Endothelial cell of umbilical vein (primary cell): ENCODE results near the gene ULK1. TPM values are rescaled to one million over a fixed set of nuclear protein-coding genes. Genes with fewer than 3 reads are reported as not detected.

ENCODE experiments used
- BruUV-seq: library from RNA; stranded (reverse); fragments of 400-500 nt; replicated peaks from 2 replicates; lab custom pipeline; 2021; lab: Mats Ljungman, UMichigan
- CTCF ChIA-PET: fragments of 300-600, 350-600 bp; sonication (Branson Sonifier 250); formaldehyde crosslinking; loops from one replicate; lab custom pipeline; 2021; ENCODE audit warnings: antibody characterized with exemption, inconsistent platforms; lab: Charles Lee
- POLR2A ChIA-PET: fragments of 300-600, 350-600 bp; sonication (Branson Sonifier 250); formaldehyde crosslinking; loops from one replicate; lab custom pipeline; 2021; ENCODE audit warnings: antibody characterized with exemption, inconsistent platforms; lab: Charles Lee
- DNase-seq: peaks from one replicate; pipeline ENCODE4 v3.0.0-alpha.2; 2011; ENCODE audit warnings: low read depth, low spot score
- FAIRE-seq: peaks from 2 replicates; lab custom pipeline; 2011; peaks lifted over from hg19 to GRCh38; lab: Jason Lieb, UNC
- H2AFZ ChIP-seq: 2 replicates; pipeline ENCODE4 v1.6.0; 2012; ENCODE audit warnings: low read depth, low read length, control low read depth, inconsistent platforms
- H3K27ac ChIP-seq: 2 replicates; pipeline ENCODE4 v1.5.1; 2011; ENCODE audit warnings: low read depth, mild to moderate bottlenecking, control low read depth, low read length, moderate library complexity; ENCODE audit not compliant: insufficient read depth
- H3K27me3 ChIP-seq, 2 experiments: 2 replicates each; pipeline versions ENCODE4 v1.6.0 to v1.6.1; 2011; ENCODE audit warnings: low read length in 2 of 2, mixed read lengths in 1 of 2; ENCODE audit not compliant: control insufficient read depth in 2 of 2, insufficient read depth in 2 of 2
- H3K36me3 ChIP-seq, 2 experiments: 2 replicates in 1 of 2; 3 replicates in 1 of 2; pipeline ENCODE4 v1.5.1; 2011; ENCODE audit warnings: low read length in 2 of 2, mild to moderate bottlenecking in 1 of 2, moderate library complexity in 1 of 2; ENCODE audit not compliant: control insufficient read depth in 2 of 2, insufficient read depth in 2 of 2; ENCODE audit errors: extremely low read depth in 1 of 2
- H3K4me1 ChIP-seq: 3 replicates; pipeline ENCODE4 v1.5.1; 2011; ENCODE audit warnings: mild to moderate bottlenecking, low read length; ENCODE audit not compliant: control insufficient read depth, insufficient read depth; ENCODE audit errors: extremely low read depth
- H3K4me2 ChIP-seq: 2 replicates; pipeline ENCODE4 v1.6.1; 2011; ENCODE audit warnings: low read length, control low read depth, mixed read lengths; ENCODE audit not compliant: insufficient read depth
- H3K4me3 ChIP-seq, 3 experiments: fragments of 200-600 bp in 1 of 3; sonication (generic), shearing (Covaris generic) in 1 of 3; replicated peaks in 1 of 3; 2 replicates each; pipeline ENCODE4 v1.5.1; 2011 to 2016; ENCODE audit warnings: control low read depth in 3 of 3, low read length in 3 of 3, mild to moderate bottlenecking in 2 of 3, inconsistent platforms in 1 of 3, low read depth in 1 of 3, moderate library complexity in 1 of 3; ENCODE audit not compliant: insufficient read depth in 1 of 3
- H3K79me2 ChIP-seq: 2 replicates; pipeline ENCODE4 v1.6.0; 2012; ENCODE audit warnings: low read length, inconsistent platforms; ENCODE audit not compliant: control insufficient read depth, insufficient read depth
- H3K9ac ChIP-seq: replicated peaks from 2 replicates; pipeline ENCODE3; 2011; ENCODE audit warnings: low read length, control low read depth; ENCODE audit not compliant: insufficient read depth; ENCODE audit errors: extremely low read depth
- H3K9me1 ChIP-seq: replicated peaks from 3 replicates; pipeline ENCODE4 v1.6.0; 2011; ENCODE audit warnings: mild to moderate bottlenecking, low read length; ENCODE audit not compliant: control insufficient read depth, insufficient read depth; ENCODE audit errors: extremely low read depth
- H3K9me3 ChIP-seq: replicated peaks from 2 replicates; pipeline ENCODE4 v1.5.1; 2012; ENCODE audit warnings: low read length, inconsistent platforms; ENCODE audit not compliant: control insufficient read depth, insufficient read depth
- H4K20me1 ChIP-seq: replicated peaks from 2 replicates; pipeline ENCODE3; 2011; ENCODE audit warnings: mild to moderate bottlenecking, low read length; ENCODE audit not compliant: control insufficient read depth, insufficient read depth; ENCODE audit errors: extremely low read depth
- EZH2 ChIP-seq: IDR thresholded peaks from 2 replicates; pipeline ENCODE4 v1.6.1; 2012; ENCODE audit warnings: borderline replicate concordance, low read depth, mild to moderate bottlenecking, moderate library complexity, low read length, inconsistent platforms; ENCODE audit not compliant: severe bottlenecking
- FOS ChIP-seq: IDR thresholded peaks from 2 replicates; pipeline ENCODE4 v1.6.1; 2011; ENCODE audit warnings: mild to moderate bottlenecking, low read length, moderate library complexity, borderline replicate concordance; ENCODE audit not compliant: insufficient read depth
- GATA2 ChIP-seq: IDR thresholded peaks from 2 replicates; pipeline ENCODE4 v1.7.0; 2011; ENCODE audit warnings: low read depth, mild to moderate bottlenecking, moderate library complexity, mixed read lengths, low read length; ENCODE audit not compliant: insufficient read length, insufficient read depth
- JUN ChIP-seq: IDR thresholded peaks from 2 replicates; pipeline ENCODE4 v1.6.1; 2011; ENCODE audit warnings: borderline replicate concordance, low read depth; ENCODE audit not compliant: insufficient read length, insufficient read depth
- MYC ChIP-seq: IDR thresholded peaks from one replicate; pipeline ENCODE4 v1.6.1; 2011; ENCODE audit warnings: mild to moderate bottlenecking, low read depth, low read length
- POLR2A ChIP-seq: IDR thresholded peaks from 2 replicates; pipeline ENCODE4 v1.6.1; 2012; ENCODE audit warnings: low read depth, mild to moderate bottlenecking, control low read depth, low read length
- POLR2AphosphoS5 ChIP-seq: IDR thresholded peaks from 2 replicates; pipeline ENCODE4 v1.6.1; 2012; ENCODE audit warnings: low read depth, mild to moderate bottlenecking, control low read depth, low read length, moderate library complexity; ENCODE audit not compliant: insufficient read depth
- dilution Hi-C: fragments of 300-500 bp; cut with MboI; formaldehyde crosslinking; loops from one replicate; pipeline ENCODE4 v1.15.0; 2019; ENCODE audit warnings: low sequenced_read_pairs; ENCODE audit not compliant: extremely low pct_ligation_motif_present
- intact Hi-C: fragments of 100-400 bp; cut with micrococcal nuclease; formaldehyde crosslinking; loops from one replicate; pipeline ENCODE4 v1.10.0; 2022
- polyA plus RNA-seq, 4 experiments: library from polyadenylated mRNA; depleted of rRNA in 3 of 4; stranded (reverse) in 3 of 4; unstranded in 1 of 4; fragments of >200 nt; gene quantifications; 2 replicates each; pipeline versions ENCODE4 v1.2.1 to v1.2.3, GENCODE V29; 2011 to 2012; ENCODE audit warnings: missing spikeins in 1 of 4
- total RNA-seq: library from RNA; stranded (reverse); gene quantifications from 2 replicates; pipeline ENCODE4 v1.2.3, GENCODE V29; 2021
- TF ChIP-seq, protein P1 (sequence below): IDR thresholded peaks from 2 replicates; pipeline ENCODE4 v1.6.1; 2011; ENCODE audit not compliant: insufficient read depth, insufficient read length
- TF ChIP-seq, protein P2 (sequence below), 2 donors: IDR thresholded peaks; 1 replicate in 1 of 2; 2 replicates in 1 of 2; pipeline ENCODE4 v1.5.1; 2011; ENCODE audit warnings: low read length in 2 of 2, mild to moderate bottlenecking in 2 of 2, moderate library complexity in 2 of 2, control low read depth in 1 of 2, inconsistent platforms in 1 of 2, low read depth in 1 of 2; ENCODE audit not compliant: insufficient read depth in 1 of 2; ENCODE audit errors: extremely low read depth in 1 of 2

The ULK1 gene
- total and polyA plus RNA-seq, 2 donors (not counting 3 experiments of a cell fraction or from before 2014, with no cell fraction given), result 14.4 to 38.2 TPM

DNA sequence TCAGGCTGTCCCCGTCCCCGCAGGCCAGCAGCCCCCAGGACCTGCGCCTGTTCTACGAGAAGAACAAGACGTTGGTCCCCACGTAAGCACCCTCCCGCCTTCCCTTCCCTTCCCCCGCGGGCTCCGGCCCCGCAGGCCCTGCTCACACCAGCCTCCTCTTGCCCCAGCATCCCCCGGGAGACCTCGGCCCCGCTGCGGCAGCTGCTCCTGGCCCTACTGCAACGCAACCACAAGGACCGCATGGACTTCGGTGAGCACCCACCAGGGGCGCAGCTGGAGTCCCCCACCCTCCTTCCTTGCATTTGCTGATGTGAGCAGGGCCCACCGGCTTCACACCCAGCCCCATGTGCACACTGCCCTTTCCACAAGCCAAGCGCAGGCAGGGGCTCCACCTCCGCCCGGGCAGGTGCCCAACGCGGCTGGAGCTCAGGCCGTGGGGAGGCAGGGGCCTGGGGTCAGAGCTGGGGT lies 15.4 kb downstream of the ULK1 start:
- no peak overlapping the region for H3K4me3 ChIP-seq
- H3K36me3 ChIP-seq, result peaks cover 12 to 33% of the 10 kb centered on the region in 2 experiments
- intact Hi-C loops (no loop called here), dilution Hi-C loops (no loop called here)
- FAIRE-seq (no peak), DNase-seq (no peak)
- no peak overlapping the region for H2AFZ ChIP-seq
- ChIA-PET POLR2A (no interaction called here), CTCF (no interaction called here)
- TF ChIP-seq MYC, result no peak
- no peak for TF ChIP-seq JUN
- TF ChIP-seq POLR2AphosphoS5, result no peak
- TF ChIP-seq FOS, result no peak
- TF ChIP-seq POLR2A, result no peak
- TF ChIP-seq, protein P1, sequence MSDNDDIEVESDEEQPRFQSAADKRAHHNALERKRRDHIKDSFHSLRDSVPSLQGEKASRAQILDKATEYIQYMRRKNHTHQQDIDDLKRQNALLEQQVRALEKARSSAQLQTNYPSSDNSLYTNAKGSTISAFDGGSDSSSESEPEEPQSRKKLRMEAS, result no peak
- TF ChIP-seq, protein P2, sequence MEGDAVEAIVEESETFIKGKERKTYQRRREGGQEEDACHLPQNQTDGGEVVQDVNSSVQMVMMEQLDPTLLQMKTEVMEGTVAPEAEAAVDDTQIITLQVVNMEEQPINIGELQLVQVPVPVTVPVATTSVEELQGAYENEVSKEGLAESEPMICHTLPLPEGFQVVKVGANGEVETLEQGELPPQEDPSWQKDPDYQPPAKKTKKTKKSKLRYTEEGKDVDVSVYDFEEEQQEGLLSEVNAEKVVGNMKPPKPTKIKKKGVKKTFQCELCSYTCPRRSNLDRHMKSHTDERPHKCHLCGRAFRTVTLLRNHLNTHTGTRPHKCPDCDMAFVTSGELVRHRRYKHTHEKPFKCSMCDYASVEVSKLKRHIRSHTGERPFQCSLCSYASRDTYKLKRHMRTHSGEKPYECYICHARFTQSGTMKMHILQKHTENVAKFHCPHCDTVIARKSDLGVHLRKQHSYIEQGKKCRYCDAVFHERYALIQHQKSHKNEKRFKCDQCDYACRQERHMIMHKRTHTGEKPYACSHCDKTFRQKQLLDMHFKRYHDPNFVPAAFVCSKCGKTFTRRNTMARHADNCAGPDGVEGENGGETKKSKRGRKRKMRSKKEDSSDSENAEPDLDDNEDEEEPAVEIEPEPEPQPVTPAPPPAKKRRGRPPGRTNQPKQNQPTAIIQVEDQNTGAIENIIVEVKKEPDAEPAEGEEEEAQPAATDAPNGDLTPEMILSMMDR (IDR thresholded peaks at IDR 0.05; ENCODE audit: extremely low read depth in 1 of 2, insufficient read depth in 1 of 2, low read depth in 1 of 2, low read length in 2 of 2), result no peak
- TF ChIP-seq EZH2, result no peak
- no peak for TF ChIP-seq GATA2
- no peak overlapping the region for H3K27ac ChIP-seq
- H4K20me1 ChIP-seq, result no peaks in the 10 kb centered on the region
- H3K9ac ChIP-seq, result no peak overlapping the region
- no peaks in the 10 kb centered on the region for H3K27me3 ChIP-seq
- no peak overlapping the region for H3K4me2 ChIP-seq
- no TSS peak for BruUV-seq
- no peaks in the 10 kb centered on the region for H3K9me3 ChIP-seq
- H3K9me1 ChIP-seq, result no peaks in the 10 kb centered on the region
- no peaks in the 10 kb centered on the region for H3K79me2 ChIP-seq
- peaks cover 12% of the 10 kb centered on the region for H3K4me1 ChIP-seq
